Subcutaneous abdominal adipose tissue (tissue), 5 donors: ENCODE measurements around the gene OR51D1.

Source experiments
- H3K27ac ChIP-seq: one replicate; pipeline ENCODE4 v1.7.0; 2013; ENCODE audit warnings: low read depth, mild to moderate bottlenecking, inconsistent platforms, low read length, moderate library complexity
- H3K27me3 ChIP-seq, 5 donors: one replicate each; pipeline ENCODE4 v1.7.0; 2013; ENCODE audit warnings: low read length in 5 of 5, inconsistent platforms in 1 of 5; ENCODE audit not compliant: control insufficient read depth in 5 of 5, insufficient read depth in 4 of 5
- H3K36me3 ChIP-seq, 5 donors: one replicate each; pipeline ENCODE4 v1.7.0; 2013; ENCODE audit warnings: low read length in 5 of 5; ENCODE audit not compliant: control insufficient read depth in 5 of 5, insufficient read depth in 5 of 5
- H3K4me1 ChIP-seq, 5 donors: one replicate each; pipeline ENCODE4 v1.7.0; 2013; ENCODE audit warnings: low read length in 5 of 5, mild to moderate bottlenecking in 3 of 5, moderate library complexity in 1 of 5; ENCODE audit not compliant: control insufficient read depth in 5 of 5, insufficient read depth in 5 of 5
- H3K4me3 ChIP-seq, 5 donors: one replicate each; pipeline ENCODE4 v1.7.0; 2013; ENCODE audit warnings: low read length in 5 of 5, low read depth in 1 of 5
- H3K9ac ChIP-seq, 5 donors: one replicate each; pipeline ENCODE4 v1.7.0; 2013; ENCODE audit warnings: low read length in 5 of 5, mild to moderate bottlenecking in 4 of 5, moderate library complexity in 3 of 5
- H3K9me3 ChIP-seq, 5 donors: one replicate each; pipeline ENCODE4 v1.7.0; 2013; ENCODE audit warnings: low read length in 5 of 5; ENCODE audit not compliant: control insufficient read depth in 5 of 5
- donor health status: healthy.
- donor health status: healthy.
- donor health status: healthy.
- donor health status: healthy.
- donor health status: healthy.

OR51D1 gene

GRCh38 chr11:4672470-4672869 is 35.2 kb downstream of the OR51D1 start:
- Histone ChIP-seq H3K4me1 (no peaks in the 10 kb centered on the region), H3K9ac (no peak overlapping the region), H3K4me3 (no peak overlapping the region), H3K27ac (no peak overlapping the region), H3K27me3 (peaks cover 0 to 3% (median 0%) of the 10 kb centered on the region in 5 donors), H3K36me3 (no peaks in the 10 kb centered on the region), H3K9me3 (no peaks in the 10 kb centered on the region)

- H3K27ac ChIP-seq = no peak overlapping the region
Measured at GRCh38 chr11:4673781-4674180, 36.5 kb downstream of the OR51D1 start.

GRCh38 chr11:4677948-4678347 is 40.7 kb downstream of the OR51D1 start:
- no peak overlapping the region for H3K4me3 ChIP-seq
- no peak overlapping the region for H3K27ac ChIP-seq
- H3K36me3 ChIP-seq = no peaks in the 10 kb centered on the region
- H3K9me3 ChIP-seq = no peaks in the 10 kb centered on the region
- no peak overlapping the region for H3K9ac ChIP-seq
- peaks cover 0 to 3% (median 0%) of the 10 kb centered on the region in 5 donors for H3K27me3 ChIP-seq
- H3K4me1 ChIP-seq = no peaks in the 10 kb centered on the region

More at GRCh38 chr11:4673781-4674180, 36.5 kb downstream of the OR51D1 start:
- Histone ChIP-seq H3K4me1 (no peaks in the 10 kb centered on the region), H3K9me3 (no peaks in the 10 kb centered on the region), H3K36me3 (no peaks in the 10 kb centered on the region), H3K4me3 (no peak overlapping the region), H3K27me3 (peaks cover 0 to 3% (median 0%) of the 10 kb centered on the region in 5 donors), H3K9ac (no peak overlapping the region)

GRCh38 chr11:4680341-4680740 is 43.1 kb downstream of the OR51D1 start:
- Histone ChIP-seq H3K36me3 (no peaks in the 10 kb centered on the region), H3K27me3 (peaks cover 0 to 3% (median 0%) of the 10 kb centered on the region in 5 donors), H3K9ac (no peak overlapping the region), H3K27ac (no peak overlapping the region), H3K9me3 (no peaks in the 10 kb centered on the region), H3K4me3 (no peak overlapping the region), H3K4me1 (no peaks in the 10 kb centered on the region)

- Histone ChIP-seq H3K4me3 (no peak overlapping the region), H3K4me1 (no peaks in the 10 kb centered on the region), H3K9ac (no peak overlapping the region), H3K36me3 (no peaks in the 10 kb centered on the region), H3K9me3 (no peaks in the 10 kb centered on the region), H3K27me3 (peaks cover 0 to 3% (median 0%) of the 10 kb centered on the region in 5 donors), H3K27ac (no peak overlapping the region)
Measured at GRCh38 chr11:4682623-4683419, 45.5 kb downstream of the OR51D1 start.

GRCh38 chr11:4684631-4685285 is 47.5 kb downstream of the OR51D1 start:
- H3K36me3 ChIP-seq = no peaks in the 10 kb centered on the region
- H3K9ac ChIP-seq = no peak overlapping the region
- peaks cover 0 to 1% (median 0%) of the 10 kb centered on the region in 5 donors for H3K27me3 ChIP-seq
- H3K4me3 ChIP-seq = no peak overlapping the region
- H3K4me1 ChIP-seq = no peaks in the 10 kb centered on the region
- H3K27ac ChIP-seq = no peak overlapping the region
- no peaks in the 10 kb centered on the region for H3K9me3 ChIP-seq
